BJ (cell line): ENCODE results near the gene POC1A. TPM values are rescaled to one million over a fixed set of nuclear protein-coding genes. Genes with fewer than 3 reads are reported as not detected.
A peak's percentile ranks its signal among the peaks of the same experiment; 100 is the strongest.
"Not testable (repeated sequence)": the region's sequence is repeated elsewhere in the genome, so short reads cannot be mapped to it uniquely, and the experiment has no call there.

Source experiments
- CTCF ChIA-PET: fragments of 350-600 bp; formaldehyde crosslinking; extraction: SDS; loops from one replicate; lab custom pipeline; 2021; ENCODE audit warnings: antibody characterized with exemption, inconsistent platforms; lab: Yijun Ruan, JAX
- POLR2A ChIA-PET: fragments of 300-600 bp; sonication (Branson Sonifier 250); formaldehyde crosslinking; extraction: SDS; loops from one replicate; lab custom pipeline; 2021; ENCODE audit warnings: antibody characterized with exemption; lab: Charles Lee
- DNase-seq: peaks from one replicate; pipeline ENCODE4 v3.0.0-alpha.2; 2011; ENCODE audit warnings: low read depth
- H3K27me3 ChIP-seq: 2 replicates; pipeline ENCODE4 v1.6.0; 2011; ENCODE audit warnings: low read length; ENCODE audit not compliant: control insufficient read depth, insufficient read depth
- H3K36me3 ChIP-seq: 2 replicates; pipeline ENCODE4 v1.5.1; 2011; ENCODE audit warnings: low read length; ENCODE audit not compliant: control insufficient read depth, insufficient read depth
- H3K4me3 ChIP-seq: 2 replicates; pipeline ENCODE4 v1.5.1; 2011; ENCODE audit warnings: low read depth, mild to moderate bottlenecking, control low read depth, low read length
- CTCF ChIP-seq: IDR thresholded peaks from 2 replicates; pipeline ENCODE4 v1.5.1; 2011; ENCODE audit warnings: low read depth, mild to moderate bottlenecking, control low read depth, inconsistent platforms, low read length, moderate library complexity; ENCODE audit not compliant: insufficient read depth
- polyA plus RNA-seq: library from polyadenylated mRNA; depleted of rRNA; stranded (reverse); fragments of >200 nt; gene quantifications from 2 replicates; pipeline ENCODE4 v1.2.3, GENCODE V29; 2011

POC1A gene
- polyA plus RNA-seq, 1 experiment: 18.4 TPM

GRCh38 chr3:52044869-52045619 is 109.2 kb downstream of the POC1A start:
- no peak for DNase-seq
- H3K36me3 ChIP-seq: peaks cover 6% of the 10 kb centered on the region; the same call in 1 of the 2 replicates
- POLR2A ChIA-PET: no interaction called here
- no peaks in the 10 kb centered on the region for H3K27me3 ChIP-seq
- CTCF ChIA-PET: interaction anchor here (0.6 to 1.6 kb wide), 4 partner anchors 24 to 78 kb away, joined by 3 to 8 read pairs (median 5); no protein-coding TSS in a partner anchor
- TF ChIP-seq CTCF: no peak
- H3K4me3 ChIP-seq: no peak overlapping the region

- CTCF ChIA-PET: interaction anchor here (1.0 to 1.6 kb wide), 3 partner anchors 9 to 40 kb away, joined by 3 to 8 read pairs (median 6); no protein-coding TSS in a partner anchor
- DNase-seq: no peak
- TF ChIP-seq CTCF: no peak
- Histone ChIP-seq H3K36me3 (no peaks in the 10 kb centered on the region), H3K4me3 (no peak overlapping the region), H3K27me3 (no peaks in the 10 kb centered on the region)
- POLR2A ChIA-PET: no interaction called here
These were observed 110.5 kb downstream of the POC1A start for GRCh38 chr3:52043750-52044149.

- H3K4me3 ChIP-seq, DNase-seq, POLR2A ChIA-PET, H3K36me3 ChIP-seq, H3K27me3 ChIP-seq: not testable (repeated sequence)
- CTCF ChIA-PET: interaction anchor here (0.7 to 1.4 kb wide), 3 partner anchors 9 to 39 kb away, joined by 3 to 6 read pairs (median 4); no protein-coding TSS in a partner anchor
These were observed 111.2 kb downstream of the POC1A start for GRCh38 chr3:52043039-52043438.

- DNase-seq: no peak
- H3K4me3 ChIP-seq: no peak overlapping the region
- peak; percentile 40; the same call in 1 of the 2 replicates for TF ChIP-seq CTCF
- CTCF ChIA-PET: interaction anchor here (0.8 to 2.4 kb wide), 8 partner anchors 9 to 82 kb away, joined by 3 to 11 read pairs (median 4); no protein-coding TSS in a partner anchor
- no peaks in the 10 kb centered on the region for H3K27me3 ChIP-seq
- POLR2A ChIA-PET: no interaction called here
- no peaks in the 10 kb centered on the region for H3K36me3 ChIP-seq
These were observed 113.0 kb downstream of the POC1A start for GRCh38 chr3:52041118-52041731.

- no peak for TF ChIP-seq CTCF
- Histone ChIP-seq H3K4me3 (no peak overlapping the region), H3K36me3 (no peaks in the 10 kb centered on the region), H3K27me3 (no peaks in the 10 kb centered on the region)
- CTCF ChIA-PET: interaction anchor here (1.0 to 2.4 kb wide), 5 partner anchors 8 to 83 kb away, joined by 3 to 11 read pairs (median 6); no protein-coding TSS in a partner anchor
- POLR2A ChIA-PET: no interaction called here
- no peak for DNase-seq
These were observed 113.6 kb downstream of the POC1A start for GRCh38 chr3:52040600-52040999.
